PFSK-1 (cell line): Measurements from ENCODE around the gene ACTN2.

Experiments used
- POLR2AphosphoS5 ChIP-seq: IDR thresholded peaks from 2 replicates; pipeline ENCODE4 v1.6.1; 2012; ENCODE audit warnings: low read depth, mild to moderate bottlenecking, control low read depth, low read length, moderate library complexity
- SIN3A ChIP-seq: IDR thresholded peaks from 2 replicates; pipeline ENCODE4 v1.6.1; 2012; ENCODE audit warnings: mild to moderate bottlenecking, low read length, moderate library complexity, borderline replicate concordance; ENCODE audit not compliant: insufficient read depth
- TAF1 ChIP-seq: IDR thresholded peaks from 2 replicates; pipeline ENCODE4 v1.6.1; 2012; ENCODE audit warnings: low read length, control low read depth, borderline replicate concordance; ENCODE audit not compliant: insufficient read depth

DNA sequence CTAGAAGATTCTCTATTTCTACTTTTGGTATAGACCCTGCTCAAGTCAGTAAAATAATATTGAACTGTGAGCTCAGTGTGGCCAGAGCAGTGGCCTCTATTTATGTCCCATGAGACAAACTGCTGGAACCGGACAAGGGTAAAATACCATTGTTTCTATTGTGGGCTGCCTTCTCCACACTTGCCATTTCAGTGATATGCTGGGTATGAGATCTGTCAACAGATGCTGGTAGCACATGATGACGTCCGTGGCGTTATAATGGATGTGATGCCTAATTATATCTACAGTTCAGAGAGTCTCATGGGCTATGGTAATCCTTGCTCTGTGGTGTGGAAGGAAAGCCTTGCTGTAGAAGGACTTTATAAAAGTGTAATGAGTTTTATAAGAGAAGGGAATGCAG, 2.4 kb downstream of the ACTN2 start:
- TF ChIP-seq TAF1 (no peak), SIN3A (no peak), POLR2AphosphoS5 (no peak)
